ENCODE results near the gene PSMD3.

- TF ChIP-seq CTCF (IDR thresholded peaks at IDR 0.05 in 8 of 11, conservative IDR thresholded peaks at IDR 0.05 in 3 of 11): no peak
- TF ChIP-seq POLR2A (IDR thresholded peaks at IDR 0.05): no peak
These were observed 13.8 kb downstream of the PSMD3 start for GRCh38 chr17:39994448-39994847.
